ENCODE results near the gene HOXC11.

The HOXC11 gene

GRCh38 chr12:53993162-53994008, 20.5 kb downstream of the HOXC11 start:
- H3K4me3 ChIP-seq (ENCODE audit: control insufficient read depth, low read depth, low read length), result no peak overlapping the region
- TF ChIP-seq CTCF (conservative IDR thresholded peaks at IDR 0.05; ENCODE audit: control insufficient read depth, insufficient read depth, low read depth, low read length), result no peak
- DNase-seq (ENCODE audit: low read depth), result no peak

DNA sequence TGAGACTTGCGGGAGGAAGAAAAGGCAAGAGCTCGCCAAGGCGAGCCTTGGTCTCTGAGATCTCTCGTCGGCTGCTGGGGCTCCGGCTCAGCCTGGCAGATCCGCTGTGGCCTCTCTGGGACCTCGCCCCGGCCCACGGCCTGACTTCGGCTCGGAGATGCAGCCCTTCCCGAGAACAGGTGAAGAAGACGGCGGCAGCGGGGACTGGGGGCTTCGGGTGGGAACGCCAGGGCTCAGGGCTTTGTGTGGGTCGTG, 21.0 kb downstream of the HOXC11 start:
- DNase-seq (ENCODE audit: low read depth), result no peak
- H3K4me3 ChIP-seq (ENCODE audit: control insufficient read depth, low read depth, low read length), result peak overlapping the region; percentile 49
- TF ChIP-seq CTCF (conservative IDR thresholded peaks at IDR 0.05; ENCODE audit: control insufficient read depth, insufficient read depth, low read depth, low read length), result no peak

DNA sequence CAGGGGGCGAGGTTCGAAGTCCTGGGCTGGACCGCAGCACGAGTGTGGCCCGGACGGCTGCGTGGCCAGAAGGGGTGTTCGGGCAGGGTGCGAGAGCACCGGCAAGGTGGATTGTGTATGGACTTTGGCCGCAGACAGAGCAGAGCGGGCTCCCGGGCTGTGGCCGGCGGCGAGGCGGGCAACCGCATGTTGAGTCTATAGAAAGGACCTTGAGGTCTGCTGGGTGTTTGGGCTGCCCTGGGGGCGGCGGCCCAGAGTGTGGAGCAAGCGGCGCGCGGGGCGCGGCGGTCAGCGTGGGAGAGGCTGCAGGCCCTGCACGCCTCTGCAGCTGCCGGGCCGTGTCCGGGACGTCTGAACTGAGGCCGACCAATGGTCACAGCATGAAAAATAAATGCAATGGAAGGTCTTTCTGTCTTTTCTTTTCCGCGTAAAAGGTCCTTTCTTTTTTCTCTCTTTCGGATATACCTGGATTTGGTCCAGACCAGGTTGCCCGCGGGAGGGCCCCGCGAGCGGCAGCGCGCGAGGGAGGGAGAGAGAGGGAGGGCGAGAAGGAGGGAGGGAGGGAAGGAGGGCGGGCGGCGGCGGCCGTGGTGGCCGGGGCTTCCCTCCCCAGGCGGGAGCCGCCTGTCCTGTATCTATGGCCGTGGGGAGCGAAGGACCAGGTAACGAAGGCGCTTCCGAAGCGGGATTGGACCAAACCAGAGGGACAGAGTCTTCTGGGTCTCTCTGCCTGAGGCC, 21.5 kb downstream of the HOXC11 start:
- peak overlapping the region; percentile 49 for H3K4me3 ChIP-seq (ENCODE audit: control insufficient read depth, low read depth, low read length)
- TF ChIP-seq CTCF (conservative IDR thresholded peaks at IDR 0.05; ENCODE audit: control insufficient read depth, insufficient read depth, low read depth, low read length), result no peak
- no peak for DNase-seq (ENCODE audit: low read depth)

DNA sequence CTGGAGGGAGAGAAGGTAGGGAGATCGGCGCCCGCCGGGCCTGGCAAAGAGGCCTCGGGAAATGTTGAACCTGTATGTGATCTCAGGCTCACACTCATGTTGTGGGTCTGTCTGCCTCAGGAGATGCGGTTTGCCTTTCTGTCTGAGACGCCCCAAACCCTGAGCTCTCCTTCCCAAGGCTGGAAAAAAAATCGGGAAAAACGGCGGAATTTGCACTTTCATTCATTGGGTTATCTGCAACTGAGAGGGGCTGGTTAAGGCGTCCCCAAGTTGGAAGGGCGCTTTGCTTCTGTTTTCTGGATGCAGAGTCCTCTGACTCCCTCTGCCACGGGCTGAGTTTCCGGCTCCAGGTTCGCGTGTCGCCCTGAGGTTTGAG, 22.1 kb downstream of the HOXC11 start:
- DNase-seq (ENCODE audit: low read depth), result no peak
- no peak for TF ChIP-seq CTCF (conservative IDR thresholded peaks at IDR 0.05; ENCODE audit: control insufficient read depth, insufficient read depth, low read depth, low read length)
- peak overlapping the region; percentile 49 for H3K4me3 ChIP-seq (ENCODE audit: control insufficient read depth, low read depth, low read length)

DNA sequence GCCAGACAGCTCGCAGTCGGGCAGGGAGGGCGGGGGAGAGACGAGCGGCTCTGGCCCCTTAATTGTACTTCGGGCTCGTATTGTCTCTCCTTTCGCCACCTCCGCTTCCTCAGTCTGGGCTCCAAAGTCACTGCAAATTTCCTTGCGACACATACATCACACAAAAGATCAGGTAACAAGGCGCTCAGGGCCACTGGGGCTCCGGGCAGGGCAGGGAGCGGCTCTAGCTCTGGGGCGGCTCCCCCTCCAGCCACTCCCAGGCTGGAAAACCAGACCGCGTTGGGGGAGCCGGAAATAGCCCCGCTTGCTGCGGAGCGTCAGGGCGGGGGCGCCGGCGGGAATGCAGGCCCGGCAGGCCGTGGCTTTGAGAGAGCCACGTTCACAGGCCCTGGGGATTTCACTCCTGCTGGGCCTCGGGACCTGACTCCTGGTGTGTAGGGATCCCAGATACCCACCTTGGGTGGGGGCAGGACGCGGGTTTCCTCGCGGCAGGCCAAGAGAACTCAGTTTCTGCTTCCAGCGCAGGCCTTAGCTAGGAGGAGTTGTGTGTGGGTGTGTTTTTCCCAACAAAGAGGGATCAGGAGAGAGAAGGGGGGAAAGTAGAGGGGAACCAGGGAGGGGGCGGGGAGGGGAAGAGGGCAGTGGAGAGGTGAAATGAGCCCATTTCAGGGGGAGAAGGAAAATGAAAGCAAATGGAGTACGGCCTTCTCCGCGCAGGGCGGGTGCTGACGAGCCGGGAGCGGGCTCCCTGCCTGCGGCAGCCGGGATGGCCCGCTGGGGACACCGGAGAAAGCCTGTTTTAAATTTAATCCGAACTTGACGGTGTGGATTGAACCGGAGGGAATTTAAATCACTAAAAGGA, 22.7 kb downstream of the HOXC11 start:
- peak overlapping the region; percentile 49 for H3K4me3 ChIP-seq (ENCODE audit: control insufficient read depth, low read depth, low read length)
- peak; percentile 51 for DNase-seq (ENCODE audit: low read depth)
- no peak for TF ChIP-seq CTCF (conservative IDR thresholded peaks at IDR 0.05; ENCODE audit: control insufficient read depth, insufficient read depth, low read depth, low read length)

Measured in fibroblast of mammary gland (primary cell).